ENCODE measurements around the gene RABL2A.
"Not testable (repeated sequence)": the region's sequence is repeated elsewhere in the genome, so short reads cannot be mapped to it uniquely, and the experiment has no call there.

Gene RABL2A

DNA sequence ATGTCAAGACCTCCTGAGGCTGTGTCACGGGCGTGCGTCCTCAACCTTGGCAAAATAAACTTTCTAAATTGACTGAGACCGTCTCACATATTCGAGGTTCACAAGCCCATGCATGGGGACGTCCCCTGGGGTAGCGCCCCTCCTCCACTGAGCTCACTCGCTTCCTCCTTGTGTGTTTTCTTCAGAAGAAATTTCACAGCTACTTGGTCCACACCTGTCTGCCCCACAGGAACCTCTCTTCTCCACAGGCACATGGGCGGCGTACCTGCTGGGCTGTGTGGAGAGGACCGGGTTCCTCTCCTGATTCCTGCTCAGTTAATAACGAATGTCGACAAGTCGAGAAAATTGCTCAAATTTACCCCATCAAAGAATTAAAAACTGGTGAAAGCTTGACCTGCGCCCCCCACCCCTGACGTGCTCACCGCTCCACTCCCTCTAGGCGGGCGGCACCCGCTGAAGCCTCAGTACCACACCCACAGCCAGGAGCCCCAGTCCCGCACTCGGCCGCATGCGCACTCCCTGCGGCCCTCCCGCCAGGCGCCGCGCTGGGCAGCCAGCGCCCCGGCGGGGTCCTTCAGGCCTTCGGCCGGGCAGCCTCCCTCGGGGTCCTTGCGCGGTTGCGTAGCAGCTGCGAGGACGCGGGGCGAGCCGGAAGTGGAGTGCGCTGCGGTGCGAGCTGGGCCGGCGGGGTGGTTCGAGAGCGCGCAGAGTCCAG is at the start of gene RABL2A:
Gene RABL2A, plus strand, starts transcription at position 651 of the 715 bp plus-strand sequence. CDS start 1,341 bp downstream, outside the sequence.
- in situ Hi-C loops (cut with MboI; ENCODE audit: low sequenced_read_pairs) = not testable (repeated sequence)

GRCh38 chr2:113578508-113578907 is 48.6 kb upstream of the RABL2A start:
- in situ Hi-C loops (cut with MboI; ENCODE audit: low sequenced_read_pairs) = not testable (repeated sequence)

GRCh38 chr2:113582473-113582872 is 44.6 kb upstream of the RABL2A start:
- in situ Hi-C loops (cut with MboI; ENCODE audit: low sequenced_read_pairs) = not testable (repeated sequence)

DNA sequence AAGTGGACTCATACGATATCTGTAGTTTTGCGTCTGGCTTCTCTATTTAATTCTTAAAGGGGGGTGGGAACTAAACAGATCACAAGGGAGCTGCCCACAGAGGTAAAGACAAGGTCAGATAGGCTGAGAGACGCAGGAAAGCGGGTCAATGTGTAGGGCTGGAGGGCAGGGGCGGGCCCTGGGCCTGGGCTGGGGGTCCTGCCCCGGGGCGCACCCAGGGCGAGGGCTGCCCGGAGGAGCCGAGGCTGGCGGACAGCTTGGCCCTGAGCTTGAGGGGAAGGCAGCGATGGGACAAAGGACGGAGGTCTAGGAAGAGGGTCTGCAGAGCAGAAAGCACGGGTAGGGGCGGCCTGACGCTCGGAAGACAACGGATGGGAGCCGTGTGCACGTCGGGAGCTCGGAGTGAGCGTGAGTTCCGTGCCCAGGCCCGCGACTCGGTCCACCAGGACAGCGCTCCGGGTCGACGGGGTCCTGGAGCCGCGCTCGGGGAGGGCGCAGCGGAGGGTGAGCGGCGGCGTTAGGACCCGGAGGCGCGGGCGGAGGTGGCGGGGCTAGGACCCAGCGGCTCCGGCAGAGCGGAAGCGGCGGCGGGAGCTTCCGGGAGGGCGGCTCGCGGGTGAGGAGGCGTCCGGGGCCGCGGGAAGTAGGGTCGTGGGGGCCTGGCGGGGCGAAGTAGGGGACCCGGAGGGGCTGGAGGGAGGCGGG is 43.4 kb upstream of the RABL2A start:
- in situ Hi-C loops (cut with MboI; ENCODE audit: low sequenced_read_pairs) = not testable (repeated sequence)

DNA sequence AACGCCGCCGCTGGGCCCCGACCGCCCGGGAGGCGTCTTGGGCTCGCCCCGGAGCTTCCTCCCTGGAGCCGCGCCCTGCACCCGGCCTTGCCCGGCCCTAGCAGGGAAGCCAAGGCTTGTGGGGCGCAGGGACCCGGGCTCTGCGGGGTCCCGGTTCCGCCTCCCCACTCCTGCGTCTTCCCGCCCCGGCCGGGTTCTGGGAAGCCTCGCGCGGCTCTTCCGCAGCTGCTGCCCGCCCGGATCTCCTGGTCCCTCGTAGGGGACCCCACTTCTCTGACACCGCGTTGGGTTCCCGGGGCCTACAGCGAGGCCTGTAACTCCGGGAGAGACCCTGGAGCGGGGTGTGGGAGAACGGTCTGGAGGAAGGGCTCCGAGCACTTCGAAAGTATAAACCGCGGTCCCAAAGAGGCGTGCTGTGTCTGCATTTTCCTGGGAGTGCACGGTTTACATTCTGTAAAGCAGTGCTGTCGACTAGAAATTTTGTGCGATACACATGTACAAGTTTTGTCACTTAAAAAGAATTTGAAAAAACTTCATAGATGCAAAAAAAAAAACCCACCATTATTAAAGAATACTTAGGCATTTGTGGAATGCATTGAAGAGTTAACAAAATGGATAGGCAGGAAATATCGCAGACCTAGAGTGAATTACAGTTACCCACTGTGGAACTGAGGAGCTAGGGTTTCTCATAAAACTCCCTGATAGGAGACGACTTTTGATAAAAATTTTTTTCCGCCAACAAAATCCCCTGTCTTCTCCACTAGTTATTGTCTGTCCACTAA is 42.6 kb upstream of the RABL2A start:
- in situ Hi-C loops (cut with MboI; ENCODE audit: low sequenced_read_pairs) = not testable (repeated sequence)

DNA sequence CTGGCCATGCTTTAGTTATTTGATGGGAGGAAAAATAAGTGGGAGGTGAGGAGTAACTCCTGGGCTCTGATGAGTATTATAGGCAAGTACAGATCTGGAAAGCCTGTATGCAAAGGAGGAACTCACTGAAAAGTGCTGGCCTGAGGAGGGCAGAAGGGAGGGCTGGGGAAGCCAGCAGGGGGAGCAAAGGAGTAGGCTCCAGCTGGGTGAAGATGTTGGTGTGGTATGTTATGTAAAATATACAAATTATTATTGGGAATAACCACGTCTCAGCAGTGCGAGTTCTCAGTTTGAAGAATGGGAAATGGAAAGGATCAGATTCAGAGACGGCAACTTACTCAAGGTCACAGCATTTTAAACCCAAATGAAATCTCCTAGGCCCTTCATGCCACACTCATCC is 39.9 kb upstream of the RABL2A start:
- in situ Hi-C loops (cut with MboI; ENCODE audit: low sequenced_read_pairs) = not testable (repeated sequence)

GRCh38 chr2:113589591-113589990 is 37.5 kb upstream of the RABL2A start:
- in situ Hi-C loops (cut with MboI; ENCODE audit: low sequenced_read_pairs) = not testable (repeated sequence)

GRCh38 chr2:113591926-113592325 is 35.1 kb upstream of the RABL2A start:
- in situ Hi-C loops (cut with MboI; ENCODE audit: low sequenced_read_pairs) = not testable (repeated sequence)

DNA sequence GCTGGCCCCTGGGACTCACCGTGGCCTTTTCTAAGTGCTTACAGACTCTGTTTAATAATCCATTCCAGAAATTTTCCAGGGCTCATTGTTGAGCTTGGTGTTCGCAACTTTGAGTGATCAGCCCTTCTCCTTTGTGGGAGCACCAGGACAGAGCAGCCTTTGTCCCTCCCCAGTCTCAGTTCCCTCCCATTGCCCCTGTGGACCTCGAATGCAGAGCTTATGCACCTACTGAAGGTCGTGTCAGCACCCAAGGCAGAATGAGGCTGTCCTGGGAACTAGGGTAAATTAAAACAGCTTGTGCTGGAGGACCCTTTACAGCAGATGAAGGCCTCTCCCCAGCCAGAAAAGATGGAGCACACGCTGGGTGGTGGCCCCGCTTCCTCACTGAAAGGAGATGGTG is 33.8 kb upstream of the RABL2A start:
- in situ Hi-C loops (cut with MboI; ENCODE audit: low sequenced_read_pairs) = not testable (repeated sequence)

- in situ Hi-C loops (cut with MboI; ENCODE audit: low sequenced_read_pairs) = not testable (repeated sequence)
Measured at GRCh38 chr2:113595725-113596124, 31.3 kb upstream of the RABL2A start.

GRCh38 chr2:113597164-113597563 is 29.9 kb upstream of the RABL2A start:
- in situ Hi-C loops (cut with MboI; ENCODE audit: low sequenced_read_pairs) = not testable (repeated sequence)

- in situ Hi-C loops (cut with MboI; ENCODE audit: low sequenced_read_pairs) = not testable (repeated sequence)
Measured at GRCh38 chr2:113597572-113597971, 29.5 kb upstream of the RABL2A start.

DNA sequence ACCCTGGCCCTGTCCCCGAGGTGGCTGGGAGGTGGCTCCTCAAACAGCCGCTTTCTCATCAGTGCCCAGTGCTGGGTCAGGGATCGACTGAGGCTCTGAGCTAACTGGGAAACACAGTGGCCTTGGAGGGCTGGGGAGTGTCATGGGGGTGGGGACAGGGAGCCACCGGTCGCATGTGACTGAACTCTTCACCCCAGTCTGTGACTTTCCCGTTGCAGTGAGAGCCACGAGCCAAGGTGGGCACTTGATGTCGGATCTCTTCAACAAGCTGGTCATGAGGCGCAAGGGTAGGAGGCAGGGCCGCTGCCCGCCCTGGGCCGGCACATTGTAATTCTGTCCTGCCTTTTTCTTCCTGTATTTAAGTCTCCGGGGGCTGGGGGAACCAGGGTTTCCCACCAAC is 28.9 kb upstream of the RABL2A start:
- in situ Hi-C loops (cut with MboI; ENCODE audit: low sequenced_read_pairs) = not testable (repeated sequence)

DNA sequence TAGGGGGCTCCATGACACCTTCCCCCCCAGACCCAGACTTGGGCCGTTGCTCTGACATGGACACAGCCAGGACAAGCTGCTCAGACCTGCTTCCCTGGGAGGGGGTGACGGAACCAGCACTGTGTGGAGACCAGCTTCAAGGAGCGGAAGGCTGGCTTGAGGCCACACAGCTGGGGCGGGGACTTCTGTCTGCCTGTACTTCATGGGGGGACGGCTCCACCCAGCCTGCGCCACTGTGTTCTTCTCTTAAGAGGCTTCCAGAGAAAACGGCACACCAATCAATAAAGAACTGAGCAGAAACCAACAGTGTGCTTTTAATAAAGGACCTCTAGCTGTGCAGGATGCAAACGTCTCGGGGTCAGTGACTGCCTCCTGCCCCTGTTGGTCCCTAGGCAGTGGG is 28.3 kb upstream of the RABL2A start:
- in situ Hi-C loops (cut with MboI; ENCODE audit: low sequenced_read_pairs) = not testable (repeated sequence)

GRCh38 chr2:113599208-113599607 is 27.9 kb upstream of the RABL2A start:
- in situ Hi-C loops (cut with MboI; ENCODE audit: low sequenced_read_pairs) = not testable (repeated sequence)

DNA sequence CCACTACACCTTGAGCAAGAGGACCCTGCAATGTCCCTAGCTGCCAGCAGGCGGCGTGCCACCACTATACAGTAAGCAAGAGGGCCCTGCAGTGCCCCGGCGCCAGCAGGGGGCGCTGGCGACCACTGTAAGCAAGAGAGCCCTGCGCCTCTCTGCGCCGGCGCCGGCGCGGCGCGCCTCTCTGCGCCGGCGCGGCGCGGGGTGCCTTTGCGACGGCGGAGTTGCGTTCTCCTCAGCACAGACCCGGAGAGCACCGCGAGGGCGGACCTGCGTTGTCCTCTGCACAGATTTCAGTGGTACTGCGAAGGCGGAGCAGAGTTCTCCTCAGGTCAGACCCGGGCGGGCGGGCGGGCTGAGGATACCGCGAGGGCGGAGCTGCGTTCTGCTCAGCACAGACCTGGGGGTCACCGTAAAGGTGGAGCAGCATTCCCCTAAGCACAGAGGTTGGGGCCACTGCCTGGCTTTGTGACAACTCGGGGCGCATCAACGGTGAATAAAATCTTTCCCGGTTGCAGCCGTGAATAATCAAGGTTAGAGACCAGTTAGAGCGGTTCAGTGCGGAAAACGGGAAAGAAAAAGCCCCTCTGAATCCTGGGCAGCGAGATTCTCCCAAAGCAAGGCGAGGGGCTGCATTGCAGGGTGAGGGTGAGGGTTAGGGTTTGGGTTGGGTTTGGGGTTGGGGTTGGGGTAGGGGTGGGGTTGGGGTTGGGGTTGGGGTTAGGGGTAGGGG is 24.9 kb upstream of the RABL2A start:
- in situ Hi-C loops (cut with MboI; ENCODE audit: low sequenced_read_pairs) = not testable (repeated sequence)

DNA sequence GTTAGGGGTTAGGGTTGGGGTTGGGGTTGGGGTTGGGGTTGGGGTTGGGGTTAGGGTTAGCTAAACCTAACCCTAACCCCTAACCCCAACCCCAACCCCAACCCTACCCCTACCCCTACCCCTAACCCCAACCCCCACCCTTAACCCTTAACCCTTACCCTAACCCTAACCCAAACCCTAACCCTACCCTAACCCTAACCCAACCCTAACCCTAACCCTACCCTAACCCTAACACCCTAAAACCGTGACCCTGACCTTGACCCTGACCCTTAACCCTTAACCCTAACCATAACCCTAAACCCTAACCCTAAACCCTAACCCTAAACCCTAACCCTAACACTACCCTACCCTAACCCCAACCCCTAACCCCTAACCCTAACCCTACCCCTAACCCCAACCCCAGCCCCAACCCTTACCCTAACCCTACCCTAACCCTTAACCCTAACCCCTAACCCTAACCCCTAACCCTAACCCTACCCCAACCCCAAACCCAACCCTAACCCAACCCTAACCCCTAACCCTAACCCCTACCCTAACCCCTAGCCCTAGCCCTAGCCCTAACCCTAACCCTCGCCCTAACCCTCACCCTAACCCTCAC is 24.1 kb upstream of the RABL2A start:
- in situ Hi-C loops (cut with MboI; ENCODE audit: low sequenced_read_pairs) = no loop called here

- in situ Hi-C loops (cut with MboI; ENCODE audit: low sequenced_read_pairs) = not testable (repeated sequence)
Measured at GRCh38 chr2:113603467-113604084, 23.5 kb upstream of the RABL2A start.

DNA sequence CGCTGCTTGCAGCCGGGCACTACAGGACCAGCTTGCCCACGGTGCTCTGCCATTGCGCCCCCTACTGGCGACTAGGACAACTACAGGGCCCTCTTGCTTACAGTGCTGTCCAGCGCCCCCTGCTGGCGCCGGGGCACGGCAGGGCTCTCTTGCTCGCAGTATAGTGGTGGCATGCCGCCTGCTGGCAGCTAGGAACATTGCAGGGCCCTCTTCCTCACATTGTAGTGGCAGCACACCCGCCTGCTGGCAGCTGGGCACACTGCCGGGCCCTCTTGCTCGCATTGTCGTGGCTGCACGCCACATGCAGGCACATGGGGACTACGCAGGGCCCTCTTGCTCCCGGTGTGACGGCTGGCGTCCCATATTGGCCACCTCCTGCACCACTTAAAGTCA is 23.0 kb upstream of the RABL2A start:
- in situ Hi-C loops (cut with MboI; ENCODE audit: low sequenced_read_pairs) = not testable (repeated sequence)

DNA sequence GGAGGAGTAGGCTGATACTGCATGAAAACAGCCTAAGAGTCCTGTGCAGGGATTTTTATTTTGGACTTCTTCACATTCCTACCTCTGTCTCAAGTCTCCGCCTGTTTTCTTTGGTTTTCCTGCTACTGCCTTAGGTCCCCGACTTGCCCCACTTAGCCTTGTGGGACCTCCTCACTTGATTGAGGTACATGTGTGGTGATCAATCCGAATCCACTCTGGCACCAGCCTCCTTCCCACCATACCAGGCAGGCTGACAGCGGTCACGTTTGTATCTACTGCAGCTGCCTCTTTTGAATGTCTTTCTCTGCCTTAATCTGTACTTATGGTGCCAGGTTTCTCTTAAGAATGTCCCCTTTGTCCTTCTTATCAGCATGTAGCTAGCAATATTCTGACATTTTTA is 22.4 kb upstream of the RABL2A start:
- in situ Hi-C loops (cut with MboI; ENCODE audit: low sequenced_read_pairs) = not testable (repeated sequence)
